ENCODE measurements around the gene CLCN3. TPM values are rescaled to one million over a fixed set of nuclear protein-coding genes. Genes with fewer than 3 reads are reported as not detected.

The CLCN3 gene
- total RNA-seq, 2 donors from 2014 or later: 18.4 to 27.3 TPM

GRCh38 chr4:169604903-169605331 is 15.5 kb upstream of the CLCN3 start:
- Mint-ChIP-seq H3K36me3 (ENCODE audit: low read depth) (peaks cover 4% of the 10 kb centered on the region), H3K4me3 (no peak overlapping the region), H3K4me1 (peaks cover 12% of the 10 kb centered on the region), H3K27me3 (no peaks in the 10 kb centered on the region), H3K27ac (no peak overlapping the region)
- DNase-seq (no peak), ATAC-seq (no peak)
- H3K9me3 ChIP-seq (ENCODE audit: control insufficient read depth, low read length, poor library complexity, severe bottlenecking): no peaks in the 10 kb centered on the region

- DNase-seq: no peak
- Mint-ChIP-seq H3K27me3 (no peaks in the 10 kb centered on the region), H3K4me1 (peaks cover 25% of the 10 kb centered on the region), H3K36me3 (ENCODE audit: low read depth) (peaks cover 2% of the 10 kb centered on the region), H3K27ac (peak overlapping the region; percentile 99), H3K4me3 (peak overlapping the region; percentile 71)
- H3K9me3 ChIP-seq (ENCODE audit: control insufficient read depth, low read length, poor library complexity, severe bottlenecking): no peaks in the 10 kb centered on the region
- no peak for ATAC-seq
Measured at GRCh38 chr4:169611157-169611556, 9.2 kb upstream of the CLCN3 start.

DNA sequence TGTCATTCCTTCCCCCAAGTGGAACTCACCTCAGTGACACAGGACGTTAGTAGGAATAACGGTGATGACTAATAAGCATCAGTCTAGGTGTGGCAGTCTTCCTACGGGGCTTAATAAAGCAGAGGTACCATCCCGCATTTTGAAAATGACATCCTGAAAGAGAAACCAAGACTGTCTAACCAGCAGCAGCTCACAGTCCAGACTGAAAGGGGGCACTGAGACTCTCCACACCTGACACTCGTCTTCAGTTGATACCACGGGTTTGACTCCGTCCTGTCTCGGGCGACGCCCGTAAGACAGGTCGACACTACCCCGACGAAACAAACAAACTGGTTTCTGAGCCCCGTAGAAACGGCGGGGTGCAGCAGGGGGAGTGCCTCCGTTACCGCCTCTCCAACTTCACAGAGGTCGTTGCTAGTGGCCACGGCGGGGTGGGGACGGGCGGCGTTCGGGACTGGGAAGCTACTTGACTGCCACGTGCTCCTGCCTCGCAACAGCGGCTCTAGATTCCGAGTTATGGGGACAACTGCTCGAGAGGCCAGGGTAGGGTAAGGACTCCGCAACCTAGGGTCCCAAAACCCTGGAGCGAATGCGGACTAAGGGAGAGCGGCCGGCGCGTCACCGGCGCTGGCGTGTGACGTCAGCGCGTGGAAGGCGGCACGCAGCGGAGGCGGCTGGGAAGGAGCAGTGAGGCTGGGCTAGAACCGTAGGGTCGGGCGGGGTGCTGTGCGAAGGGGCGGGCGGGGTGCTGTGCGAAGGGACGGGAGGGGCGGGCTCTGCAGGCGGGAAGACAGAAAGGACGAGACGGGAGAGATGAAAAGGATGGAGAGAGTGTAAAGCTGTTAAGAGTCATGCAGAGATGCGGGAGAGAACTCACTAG is 8.1 kb upstream of the CLCN3 start, which contains the start of gene NEK1:
Gene NEK1, minus strand, starts transcription at position 593 of the 880 bp plus-strand sequence. CDS start 9,953 bp downstream, outside the sequence.
- Mint-ChIP-seq H3K4me3 (peak within 1 kb of the TSS; percentile 98), H3K36me3 (ENCODE audit: low read depth) (no peaks in the 10 kb centered on the region), H3K27ac (peak within 1 kb of the TSS; percentile 99), H3K4me1 (peaks cover 17% of the 10 kb centered on the region), H3K27me3 (no peaks in the 10 kb centered on the region)
- ATAC-seq (peak; percentile 87), DNase-seq (peak; percentile 74 to 86 (median 80))
- H3K9me3 ChIP-seq (ENCODE audit: control insufficient read depth, low read length, poor library complexity, severe bottlenecking): no peaks in the 10 kb centered on the region

DNA sequence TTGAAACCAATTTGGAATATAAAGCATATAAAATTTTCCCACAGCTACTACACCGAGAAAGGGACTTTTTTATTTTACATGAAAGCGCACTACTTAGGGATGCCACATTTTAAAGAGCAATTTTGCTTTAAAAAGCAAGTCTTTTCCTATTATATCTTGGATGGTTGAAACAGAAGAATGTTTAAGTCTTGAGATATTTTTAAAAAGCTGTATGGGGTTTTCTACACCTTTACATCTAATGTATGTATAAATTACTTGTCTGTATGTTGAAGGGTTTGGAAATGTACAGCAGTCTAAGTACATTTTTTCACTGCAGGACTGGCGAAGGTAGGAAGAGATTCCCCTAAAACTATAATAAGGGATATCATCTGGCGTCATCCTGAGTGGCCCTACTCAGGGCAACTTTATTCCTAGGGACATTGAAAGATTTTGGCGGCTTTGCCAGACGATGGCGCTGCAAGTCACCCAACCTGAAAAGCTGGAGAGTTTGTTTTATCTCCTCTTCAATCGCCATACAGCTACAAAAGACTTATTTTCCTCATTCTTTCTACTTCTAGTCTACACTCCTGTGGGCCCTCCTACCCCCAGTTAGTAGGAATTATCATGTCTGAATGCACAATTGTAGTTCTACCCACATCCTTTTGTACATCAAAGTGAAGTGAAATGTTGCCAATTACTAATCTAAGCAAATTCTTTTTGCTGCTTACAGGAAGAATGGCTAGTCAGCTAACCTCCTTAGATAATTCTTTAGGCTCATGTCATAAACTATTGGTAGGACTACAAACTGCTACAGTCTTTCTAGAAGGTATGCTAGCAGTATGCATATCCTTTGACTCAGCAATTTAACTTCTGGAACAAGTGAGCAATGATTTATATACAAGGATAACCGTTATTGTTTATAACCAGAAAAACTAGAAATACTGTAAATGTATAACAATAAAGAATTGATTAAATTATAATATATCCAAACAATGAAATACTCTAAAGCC is 7.2 kb upstream of the CLCN3 start:
- peaks cover 18% of the 10 kb centered on the region for H3K4me1 Mint-ChIP-seq
- H3K4me3 Mint-ChIP-seq: peak overlapping the region; percentile 98
- H3K9me3 ChIP-seq (ENCODE audit: control insufficient read depth, low read length, poor library complexity, severe bottlenecking): no peaks in the 10 kb centered on the region
- peak overlapping the region; percentile 99 for H3K27ac Mint-ChIP-seq
- H3K27me3 Mint-ChIP-seq: no peaks in the 10 kb centered on the region
- ATAC-seq: peak; percentile 50
- H3K36me3 Mint-ChIP-seq (ENCODE audit: low read depth): no peaks in the 10 kb centered on the region
- DNase-seq: peak; percentile 38 to 57 (median 56)

DNA sequence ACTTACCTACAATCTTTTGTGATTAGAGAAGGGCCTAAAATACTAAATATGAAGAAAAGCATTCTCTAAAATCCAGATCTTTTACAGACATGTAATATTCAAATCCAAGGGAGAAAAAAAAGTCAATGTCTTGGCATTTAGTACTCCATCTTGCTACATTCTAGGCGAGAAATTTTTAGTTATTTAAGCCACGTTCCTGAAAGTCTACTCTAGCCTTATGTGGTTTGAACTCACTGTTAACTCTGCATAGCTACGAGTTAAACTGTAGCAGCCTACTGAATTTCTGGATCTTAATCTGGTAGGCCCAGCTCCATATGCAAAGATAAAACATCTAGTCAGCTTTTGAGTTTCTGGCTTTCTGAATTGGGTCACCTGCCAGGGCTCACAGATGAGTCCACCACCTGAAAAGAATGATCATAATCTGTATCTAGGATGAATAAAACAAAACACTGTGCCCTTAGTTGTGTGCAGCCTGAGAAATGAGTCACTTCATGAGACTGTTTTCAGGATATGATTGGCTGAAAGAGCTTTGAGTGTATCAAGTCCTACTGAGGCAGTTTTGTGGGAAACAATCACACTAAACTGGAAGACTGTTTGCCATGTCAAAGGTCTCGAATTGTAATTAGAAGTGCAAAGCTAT is 4.8 kb upstream of the CLCN3 start:
- no peak for ATAC-seq
- no peak overlapping the region for H3K4me3 Mint-ChIP-seq
- no peaks in the 10 kb centered on the region for H3K27me3 Mint-ChIP-seq
- H3K36me3 Mint-ChIP-seq (ENCODE audit: low read depth): no peaks in the 10 kb centered on the region
- peak overlapping the region; percentile 61 for H3K27ac Mint-ChIP-seq
- H3K9me3 ChIP-seq (ENCODE audit: control insufficient read depth, low read length, poor library complexity, severe bottlenecking): no peaks in the 10 kb centered on the region
- peaks cover 34% of the 10 kb centered on the region for H3K4me1 Mint-ChIP-seq
- DNase-seq: no peak

DNA sequence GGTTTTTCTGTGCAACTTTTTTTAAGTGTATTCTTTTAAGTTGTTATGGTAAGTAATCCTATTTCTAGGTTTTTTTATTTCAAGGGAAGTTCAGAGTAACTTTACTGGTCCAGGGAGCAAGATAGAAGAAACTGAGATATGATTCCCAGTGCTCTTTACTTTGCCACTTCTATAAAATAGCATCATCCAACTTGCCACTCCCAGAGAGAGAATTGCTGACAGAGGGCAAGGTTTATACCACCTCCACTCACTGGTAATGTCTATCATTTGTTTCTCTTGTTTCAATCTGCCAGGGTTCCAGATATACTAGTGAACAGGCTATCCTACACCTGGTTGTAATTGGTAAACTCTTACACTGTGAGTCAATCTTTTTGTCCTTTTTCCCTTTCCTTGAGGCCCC is 3.5 kb upstream of the CLCN3 start:
- H3K9me3 ChIP-seq (ENCODE audit: control insufficient read depth, low read length, poor library complexity, severe bottlenecking): no peaks in the 10 kb centered on the region
- Mint-ChIP-seq H3K4me1 (peaks cover 30% of the 10 kb centered on the region), H3K27ac (peak overlapping the region; percentile 61), H3K27me3 (no peaks in the 10 kb centered on the region), H3K36me3 (ENCODE audit: low read depth) (no peaks in the 10 kb centered on the region), H3K4me3 (no peak overlapping the region)
- no peak for DNase-seq
- no peak for ATAC-seq

GRCh38 chr4:169617306-169617705 is 3.1 kb upstream of the CLCN3 start:
- no peak for DNase-seq
- no peaks in the 10 kb centered on the region for H3K9me3 ChIP-seq (ENCODE audit: control insufficient read depth, low read length, poor library complexity, severe bottlenecking)
- no peak for ATAC-seq
- no peaks in the 10 kb centered on the region for H3K36me3 Mint-ChIP-seq (ENCODE audit: low read depth)
- H3K4me3 Mint-ChIP-seq: no peak overlapping the region
- peaks cover 34% of the 10 kb centered on the region for H3K4me1 Mint-ChIP-seq
- H3K27me3 Mint-ChIP-seq: no peaks in the 10 kb centered on the region
- peak overlapping the region; percentile 61 for H3K27ac Mint-ChIP-seq

DNA sequence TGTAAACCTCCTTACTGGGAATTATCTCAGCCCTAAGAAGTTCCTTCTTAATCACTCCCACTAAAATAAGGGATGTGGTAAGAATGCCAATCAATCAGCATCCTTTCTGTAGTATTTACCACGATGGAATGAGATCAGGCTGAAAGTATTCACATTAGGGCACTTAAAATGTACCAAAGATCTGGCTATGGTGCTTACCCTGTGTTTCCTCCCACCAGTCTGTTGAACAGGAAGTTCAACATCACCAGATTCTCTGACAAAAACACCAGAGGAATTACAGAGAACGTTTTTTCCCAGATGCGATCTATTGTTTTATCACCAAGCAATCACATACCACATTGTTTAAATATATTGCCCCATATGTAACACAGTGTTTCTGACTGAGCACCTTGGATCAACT is 2.1 kb upstream of the CLCN3 start:
- no peak for DNase-seq
- H3K27me3 Mint-ChIP-seq: no peaks in the 10 kb centered on the region
- no peaks in the 10 kb centered on the region for H3K36me3 Mint-ChIP-seq (ENCODE audit: low read depth)
- no peak for ATAC-seq
- H3K9me3 ChIP-seq (ENCODE audit: control insufficient read depth, low read length, poor library complexity, severe bottlenecking): no peaks in the 10 kb centered on the region
- peak overlapping the region; percentile 95 for H3K4me3 Mint-ChIP-seq
- H3K27ac Mint-ChIP-seq: peak overlapping the region; percentile 99
- peaks cover 33% of the 10 kb centered on the region for H3K4me1 Mint-ChIP-seq

- Mint-ChIP-seq H3K27me3 (no peaks in the 10 kb centered on the region), H3K36me3 (ENCODE audit: low read depth) (no peaks in the 10 kb centered on the region), H3K27ac (peak overlapping the region; percentile 99), H3K4me3 (peak overlapping the region; percentile 95), H3K4me1 (peaks cover 34% of the 10 kb centered on the region)
- H3K9me3 ChIP-seq (ENCODE audit: control insufficient read depth, low read length, poor library complexity, severe bottlenecking): no peaks in the 10 kb centered on the region
- DNase-seq: no peak
- ATAC-seq: no peak
Measured at GRCh38 chr4:169618986-169619385, 1.4 kb upstream of the CLCN3 start.

DNA sequence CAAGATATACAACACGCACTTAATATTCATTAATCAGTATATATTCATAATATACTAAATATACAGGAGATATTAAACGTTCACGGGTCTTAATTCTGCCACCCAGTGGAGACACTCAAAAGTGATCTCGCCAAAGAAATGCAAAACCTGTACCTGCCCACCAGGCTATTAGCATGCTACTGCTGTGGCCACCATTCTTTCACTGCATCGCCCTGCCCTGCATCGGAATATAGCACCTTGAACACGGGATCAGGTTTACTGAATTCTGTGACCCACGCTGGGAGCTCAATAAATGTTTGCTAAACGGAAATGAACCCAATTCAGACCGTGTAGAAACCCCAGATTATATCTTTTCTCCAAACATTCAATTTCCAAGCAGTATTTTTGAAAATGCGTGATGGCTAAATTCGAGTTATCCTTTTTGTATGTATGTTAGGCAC is 840 bp upstream of the CLCN3 start:
- Mint-ChIP-seq H3K36me3 (ENCODE audit: low read depth) (no peaks in the 10 kb centered on the region), H3K4me3 (peak overlapping the region; percentile 95)

DNA sequence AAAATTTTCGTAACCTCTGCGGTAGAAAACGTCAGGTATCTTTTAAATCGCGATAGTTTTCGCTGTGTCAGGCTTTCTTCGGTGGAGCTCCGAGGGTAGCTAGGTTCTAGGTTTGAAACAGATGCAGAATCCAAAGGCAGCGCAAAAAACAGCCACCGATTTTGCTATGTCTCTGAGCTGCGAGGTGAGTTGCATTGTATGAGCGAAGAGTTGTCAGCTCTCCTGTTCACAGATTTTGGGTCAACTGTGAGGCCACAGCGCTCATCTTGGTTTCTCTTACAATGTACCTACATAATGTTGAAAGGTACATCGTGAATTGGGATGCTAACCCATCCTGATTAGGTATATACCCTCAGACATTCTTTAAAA is 486 bp downstream of the CLCN3 start:
- Mint-ChIP-seq H3K27ac (peak overlapping the region; percentile 99), H3K4me1 (peaks cover 37% of the 10 kb centered on the region), H3K27me3 (no peaks in the 10 kb centered on the region), H3K36me3 (ENCODE audit: low read depth) (no peaks in the 10 kb centered on the region), H3K4me3 (peak overlapping the region; percentile 95)
- no peak for ATAC-seq
- no peaks in the 10 kb centered on the region for H3K9me3 ChIP-seq (ENCODE audit: control insufficient read depth, low read length, poor library complexity, severe bottlenecking)
- DNase-seq: peak in 2 of 3 donors; percentile 9 to 13

More for the DNA sequence above, 840 bp upstream of the CLCN3 start:
- Mint-ChIP-seq H3K4me1 (peaks cover 34% of the 10 kb centered on the region), H3K27me3 (no peaks in the 10 kb centered on the region), H3K27ac (peak overlapping the region; percentile 99)
- DNase-seq (peak; percentile 21 to 40 (median 25)), ATAC-seq (peak; percentile 51)
- H3K9me3 ChIP-seq (ENCODE audit: control insufficient read depth, low read length, poor library complexity, severe bottlenecking): no peaks in the 10 kb centered on the region

DNA sequence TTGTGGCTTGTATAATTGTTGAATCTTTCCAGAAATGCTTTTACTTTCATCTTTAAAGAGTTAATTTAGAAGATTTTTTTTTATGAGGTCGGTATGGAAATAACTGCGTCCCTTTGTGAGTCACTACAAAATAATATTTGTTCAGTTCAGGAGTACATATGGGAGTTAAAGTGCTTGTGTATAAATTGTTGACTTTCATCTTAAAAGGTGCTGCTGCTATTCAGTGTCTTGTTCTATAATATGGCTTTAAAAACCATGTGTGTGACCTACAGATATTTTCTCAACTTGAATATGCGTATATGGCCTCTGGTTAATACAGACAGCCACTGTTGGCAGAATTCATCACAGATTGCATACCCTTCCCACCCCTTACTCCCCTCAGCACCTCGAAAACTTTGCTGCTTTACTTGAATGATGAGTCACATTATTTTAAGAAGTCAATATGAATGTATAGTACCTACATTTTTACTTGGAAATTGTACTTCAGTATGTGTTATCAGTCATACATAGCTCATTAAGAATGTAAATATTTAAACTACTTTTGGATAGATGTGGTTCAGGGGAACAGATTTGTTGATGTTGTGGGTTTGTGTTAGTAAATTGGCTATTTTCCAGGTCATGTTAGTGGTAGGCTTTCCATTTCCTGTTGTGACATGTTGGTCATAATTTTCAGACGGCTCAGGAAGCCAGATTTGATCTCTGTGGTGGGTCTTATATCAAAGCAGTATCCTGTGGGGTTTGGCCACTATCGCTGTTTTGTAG is 1.5 kb downstream of the CLCN3 start:
- no peaks in the 10 kb centered on the region for H3K9me3 ChIP-seq (ENCODE audit: control insufficient read depth, low read length, poor library complexity, severe bottlenecking)
- Mint-ChIP-seq H3K4me1 (peaks cover 46% of the 10 kb centered on the region), H3K27ac (peak overlapping the region; percentile 99), H3K27me3 (no peaks in the 10 kb centered on the region), H3K36me3 (ENCODE audit: low read depth) (no peaks in the 10 kb centered on the region), H3K4me3 (peak overlapping the region; percentile 95)
- ATAC-seq (peak; percentile 35), DNase-seq (peak in 1 of 3 donors; percentile 23)
